ENCODE data around the gene NEK6.

- TF ChIP-seq EP300 (IDR thresholded peaks at IDR 0.05) = no peak
- TF ChIP-seq CTCF (IDR thresholded peaks at IDR 0.05) = no peak
- TF ChIP-seq POLR2AphosphoS5 (IDR thresholded peaks at IDR 0.05) = no peak
These were observed 4.2 kb downstream of the NEK6 start for GRCh38 chr9:124261736-124262648.

Data from upper lobe of left lung (tissue), 4 donors.